Nephron progenitor cell (in vitro differentiated cells): ENCODE measurements around the gene GTF3C1.

Source experiments
- DNase-seq: peaks from one replicate; pipeline ENCODE4 v3.0.0; 2021
- H3K27ac Mint-ChIP-seq: 2 replicates; pipeline ENCODE4 v1.8.0; 2021; ENCODE audit warnings: mild to moderate bottlenecking, moderate library complexity, mixed read lengths
- H3K27me3 Mint-ChIP-seq: 2 replicates; pipeline ENCODE4 v1.8.0; 2021; ENCODE audit warnings: mild to moderate bottlenecking, low read depth, mixed read lengths; ENCODE audit not compliant: poor library complexity
- H3K36me3 Mint-ChIP-seq: 2 replicates; pipeline ENCODE4 v1.8.0; 2021; ENCODE audit warnings: low read depth, mixed read lengths
- H3K4me1 Mint-ChIP-seq: 2 replicates; pipeline ENCODE4 v1.8.0; 2021; ENCODE audit warnings: mixed read lengths
- H3K4me3 Mint-ChIP-seq: 2 replicates; pipeline ENCODE4 v1.8.0; 2021; ENCODE audit warnings: mild to moderate bottlenecking, moderate library complexity, mixed read lengths
- H3K9me3 Mint-ChIP-seq: 2 replicates; pipeline ENCODE4 v1.8.0; 2021; ENCODE audit warnings: mild to moderate bottlenecking, moderate library complexity, mixed read lengths
- TF ChIP-seq, protein P1 (sequence below): fragments of 200-600 bp; sonication (generic); IDR thresholded peaks from 2 replicates; pipeline ENCODE4 v1.5.0; 2021; ENCODE audit warnings: antibody characterized with exemption

Gene GTF3C1

DNA sequence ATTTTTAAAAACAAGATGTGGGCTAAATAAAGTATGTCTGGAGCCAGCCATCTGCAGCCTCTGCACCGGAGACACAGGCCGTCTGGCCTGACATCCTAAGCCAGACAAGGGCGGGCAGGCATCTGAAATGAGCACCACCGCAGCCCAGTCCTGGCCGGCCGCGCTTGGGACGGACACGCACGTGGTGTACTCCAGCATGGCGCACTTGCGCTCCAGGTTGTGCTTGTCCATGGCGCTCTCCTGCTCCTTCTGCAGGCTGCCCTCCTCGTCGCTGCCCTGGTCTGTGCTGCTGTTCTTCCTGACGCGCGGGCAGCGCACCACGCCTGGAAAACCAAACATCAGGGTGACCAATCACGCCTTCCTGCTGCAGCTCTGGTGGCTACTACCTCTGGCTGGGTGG lies 60.3 kb downstream of the GTF3C1 start:
- TF ChIP-seq, protein P1, sequence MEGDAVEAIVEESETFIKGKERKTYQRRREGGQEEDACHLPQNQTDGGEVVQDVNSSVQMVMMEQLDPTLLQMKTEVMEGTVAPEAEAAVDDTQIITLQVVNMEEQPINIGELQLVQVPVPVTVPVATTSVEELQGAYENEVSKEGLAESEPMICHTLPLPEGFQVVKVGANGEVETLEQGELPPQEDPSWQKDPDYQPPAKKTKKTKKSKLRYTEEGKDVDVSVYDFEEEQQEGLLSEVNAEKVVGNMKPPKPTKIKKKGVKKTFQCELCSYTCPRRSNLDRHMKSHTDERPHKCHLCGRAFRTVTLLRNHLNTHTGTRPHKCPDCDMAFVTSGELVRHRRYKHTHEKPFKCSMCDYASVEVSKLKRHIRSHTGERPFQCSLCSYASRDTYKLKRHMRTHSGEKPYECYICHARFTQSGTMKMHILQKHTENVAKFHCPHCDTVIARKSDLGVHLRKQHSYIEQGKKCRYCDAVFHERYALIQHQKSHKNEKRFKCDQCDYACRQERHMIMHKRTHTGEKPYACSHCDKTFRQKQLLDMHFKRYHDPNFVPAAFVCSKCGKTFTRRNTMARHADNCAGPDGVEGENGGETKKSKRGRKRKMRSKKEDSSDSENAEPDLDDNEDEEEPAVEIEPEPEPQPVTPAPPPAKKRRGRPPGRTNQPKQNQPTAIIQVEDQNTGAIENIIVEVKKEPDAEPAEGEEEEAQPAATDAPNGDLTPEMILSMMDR: no peak
- no peaks in the 10 kb centered on the region for H3K9me3 Mint-ChIP-seq
- no peaks in the 10 kb centered on the region for H3K4me1 Mint-ChIP-seq
- H3K36me3 Mint-ChIP-seq: peaks cover 84% of the 10 kb centered on the region
- no peak overlapping the region for H3K4me3 Mint-ChIP-seq
- no peaks in the 10 kb centered on the region for H3K27me3 Mint-ChIP-seq
- H3K27ac Mint-ChIP-seq: peak overlapping the region; percentile 68
- DNase-seq: no peak

DNA sequence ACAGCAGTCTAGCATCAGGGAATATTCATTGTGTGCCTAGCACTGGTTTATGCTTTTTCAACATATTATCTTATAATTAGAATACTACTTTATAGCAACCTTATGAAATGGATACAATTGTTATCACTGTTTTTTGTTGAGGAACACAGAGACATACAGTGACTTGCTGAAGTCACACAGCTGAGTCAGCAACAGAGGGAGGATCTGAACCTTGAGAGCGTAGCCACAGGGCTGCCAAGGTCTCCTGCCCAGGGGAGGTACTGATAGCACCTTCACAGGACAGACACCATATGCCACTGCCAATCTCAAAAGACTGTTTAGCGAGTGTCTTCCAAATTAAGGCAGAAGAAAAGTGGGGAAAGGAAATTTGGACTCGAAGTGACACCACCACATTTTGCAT lies 63.0 kb downstream of the GTF3C1 start:
- TF ChIP-seq, protein P1: no peak
- H3K27me3 Mint-ChIP-seq: no peaks in the 10 kb centered on the region
- H3K36me3 Mint-ChIP-seq: peaks cover 80% of the 10 kb centered on the region
- H3K4me1 Mint-ChIP-seq: no peaks in the 10 kb centered on the region
- H3K9me3 Mint-ChIP-seq: no peaks in the 10 kb centered on the region
- no peak overlapping the region for H3K4me3 Mint-ChIP-seq
- DNase-seq: no peak
- no peak overlapping the region for H3K27ac Mint-ChIP-seq

DNA sequence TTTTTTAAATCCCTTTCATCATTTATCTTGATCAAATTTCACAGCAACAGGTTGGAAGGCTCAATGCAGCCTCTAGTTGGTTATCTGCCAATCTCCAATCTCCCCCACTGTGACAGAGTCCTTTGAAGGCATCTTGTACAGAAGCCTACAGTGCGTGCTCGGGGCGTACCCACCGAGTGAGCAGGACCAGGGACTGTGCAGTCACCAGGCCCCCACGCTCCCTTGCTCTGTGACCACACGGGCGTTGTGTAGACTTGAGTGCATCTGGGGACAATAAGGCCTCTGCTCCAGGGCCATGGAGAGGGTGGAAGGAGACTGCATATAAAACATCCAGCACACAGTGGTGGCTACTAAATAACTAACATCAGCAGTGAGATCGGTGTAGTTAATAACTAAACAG lies 63.4 kb downstream of the GTF3C1 start:
- H3K36me3 Mint-ChIP-seq: peaks cover 80% of the 10 kb centered on the region

DNA sequence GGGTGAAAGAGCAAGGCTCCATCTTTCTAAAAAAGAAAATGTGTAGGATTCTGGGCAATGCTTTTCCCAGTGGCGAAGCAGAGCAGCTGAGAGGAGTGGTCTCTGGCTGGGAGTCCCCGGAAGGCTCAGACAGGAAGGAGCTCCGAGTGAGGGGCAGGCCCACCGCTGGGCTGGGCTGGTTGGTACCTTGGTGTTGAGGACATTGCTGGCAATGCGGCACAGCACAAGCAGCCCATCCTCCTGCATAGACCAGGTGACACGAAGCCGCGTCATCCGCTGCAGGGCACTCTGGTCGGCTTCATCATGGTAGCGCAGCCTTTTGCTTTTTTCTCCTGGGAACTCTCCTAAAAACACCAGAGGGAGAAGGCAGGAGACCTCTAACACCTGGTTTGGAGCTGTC lies 63.9 kb downstream of the GTF3C1 start:
- TF ChIP-seq, protein P1: no peak
- peaks cover 79% of the 10 kb centered on the region for H3K36me3 Mint-ChIP-seq
- no peaks in the 10 kb centered on the region for H3K4me1 Mint-ChIP-seq
- no peaks in the 10 kb centered on the region for H3K27me3 Mint-ChIP-seq
- no peak overlapping the region for H3K27ac Mint-ChIP-seq
- no peaks in the 10 kb centered on the region for H3K9me3 Mint-ChIP-seq
- no peak overlapping the region for H3K4me3 Mint-ChIP-seq
- DNase-seq: no peak

More for the DNA sequence above, 63.4 kb downstream of the GTF3C1 start:
- Mint-ChIP-seq H3K4me3 (no peak overlapping the region), H3K9me3 (no peaks in the 10 kb centered on the region), H3K27me3 (no peaks in the 10 kb centered on the region), H3K27ac (peak overlapping the region; percentile 48), H3K4me1 (no peaks in the 10 kb centered on the region)
- DNase-seq: no peak
- TF ChIP-seq, protein P1: no peak

DNA sequence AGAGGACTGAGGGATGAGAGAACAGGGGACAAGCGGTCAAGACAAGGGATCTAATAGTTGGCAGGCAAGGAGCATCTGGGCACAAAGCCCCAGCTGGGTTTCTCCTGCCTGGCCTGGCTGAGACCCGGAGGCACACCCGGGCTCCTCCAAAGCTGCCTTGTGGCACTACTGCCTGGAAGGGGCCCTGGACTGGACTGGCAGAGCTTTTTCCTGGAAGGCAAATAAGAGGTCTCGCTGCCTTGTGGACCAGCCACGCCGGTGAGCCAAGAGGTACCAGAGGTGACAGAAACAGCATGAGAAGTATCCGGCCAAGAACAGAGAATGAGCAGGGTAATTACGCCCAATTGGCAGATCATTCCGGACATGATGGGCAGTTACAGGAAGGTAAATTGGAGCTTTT lies 64.6 kb downstream of the GTF3C1 start:
- Mint-ChIP-seq H3K4me3 (no peak overlapping the region), H3K9me3 (no peaks in the 10 kb centered on the region), H3K27ac (peak overlapping the region; percentile 84), H3K27me3 (no peaks in the 10 kb centered on the region), H3K4me1 (no peaks in the 10 kb centered on the region), H3K36me3 (peaks cover 82% of the 10 kb centered on the region)
- TF ChIP-seq, protein P1: no peak
- no peak for DNase-seq

DNA sequence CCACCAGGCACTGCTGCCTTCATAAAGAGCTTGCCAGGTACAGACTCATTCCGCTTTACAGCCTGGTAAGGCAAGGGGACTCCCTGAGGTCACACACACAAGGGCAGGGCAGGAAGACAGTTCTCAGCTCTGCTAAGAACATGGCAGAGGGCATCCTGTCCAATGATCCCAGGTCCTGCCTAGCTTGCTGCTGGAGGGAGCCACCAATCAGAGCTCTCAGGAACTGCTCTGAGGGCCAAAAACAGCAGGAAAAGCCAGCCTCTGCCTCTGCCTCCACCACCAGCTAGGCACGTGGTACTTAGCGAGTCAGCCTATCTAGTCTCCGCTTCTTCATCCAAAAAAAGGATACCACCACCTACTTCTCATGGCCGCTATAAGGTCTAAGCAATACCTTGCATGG lies 66.1 kb downstream of the GTF3C1 start:
- no peak overlapping the region for H3K27ac Mint-ChIP-seq
- no peaks in the 10 kb centered on the region for H3K27me3 Mint-ChIP-seq
- no peaks in the 10 kb centered on the region for H3K4me1 Mint-ChIP-seq
- TF ChIP-seq, protein P1: no peak
- H3K36me3 Mint-ChIP-seq: peaks cover 78% of the 10 kb centered on the region
- H3K4me3 Mint-ChIP-seq: no peak overlapping the region
- DNase-seq: no peak
- H3K9me3 Mint-ChIP-seq: no peaks in the 10 kb centered on the region
